Epidermal melanocyte (primary cell): Measurements from ENCODE around the gene CIBAR2.

Source experiments
- DNase-seq: peaks from one replicate; pipeline ENCODE4 v3.0.0; 2011; ENCODE audit warnings: low spot score; ENCODE audit not compliant: insufficient read length

Gene CIBAR2

GRCh38 chr16:85103114-85104079 lies 8.9 kb downstream of the CIBAR2 start:
- no peak for DNase-seq

- DNase-seq, result no peak
Measured at GRCh38 chr16:85101956-85102630, 10.2 kb downstream of the CIBAR2 start.

DNA sequence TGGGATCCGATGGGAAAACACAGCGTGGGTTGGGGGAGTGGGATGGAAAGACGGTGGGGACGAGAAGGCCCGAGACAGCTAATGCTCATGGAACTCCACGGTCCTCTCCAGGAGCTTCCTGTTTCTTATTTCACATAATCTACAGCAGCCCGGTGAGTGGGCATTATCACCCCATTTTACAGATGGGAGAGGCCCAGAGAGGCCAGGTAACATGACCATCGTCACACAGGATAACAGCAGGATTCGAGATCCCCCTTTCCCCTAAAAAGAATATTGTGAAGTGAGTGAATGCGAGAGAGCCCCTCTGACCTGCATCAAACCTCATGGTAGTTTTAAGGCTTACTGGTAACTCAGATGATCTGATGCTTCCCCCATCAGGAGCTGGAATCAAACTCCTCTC lies 12.0 kb downstream of the CIBAR2 start:
- DNase-seq, result no peak

- DNase-seq, result no peak
Measured at GRCh38 chr16:85098565-85098964, 13.7 kb downstream of the CIBAR2 start.

DNA sequence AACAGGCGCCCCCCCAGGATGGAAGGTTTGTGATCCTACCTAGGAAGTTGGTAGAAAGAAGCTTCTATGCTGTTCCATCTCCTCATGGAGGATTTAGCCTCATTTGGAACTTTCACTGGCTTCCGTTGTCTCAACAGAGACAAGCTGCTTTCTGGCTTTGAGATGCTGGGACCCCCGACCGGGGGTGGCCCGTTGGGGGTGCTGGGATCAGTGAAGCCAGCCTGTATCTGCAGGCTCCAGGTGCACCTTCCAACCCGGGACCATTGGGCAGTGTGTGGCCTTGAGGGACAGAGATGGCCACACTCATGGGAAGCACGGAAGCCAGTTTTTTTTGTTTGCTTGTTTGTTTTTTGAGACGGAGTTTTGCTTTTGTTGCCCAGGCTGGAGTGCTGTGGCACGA lies 15.4 kb downstream of the CIBAR2 start:
- DNase-seq, result no peak

DNA sequence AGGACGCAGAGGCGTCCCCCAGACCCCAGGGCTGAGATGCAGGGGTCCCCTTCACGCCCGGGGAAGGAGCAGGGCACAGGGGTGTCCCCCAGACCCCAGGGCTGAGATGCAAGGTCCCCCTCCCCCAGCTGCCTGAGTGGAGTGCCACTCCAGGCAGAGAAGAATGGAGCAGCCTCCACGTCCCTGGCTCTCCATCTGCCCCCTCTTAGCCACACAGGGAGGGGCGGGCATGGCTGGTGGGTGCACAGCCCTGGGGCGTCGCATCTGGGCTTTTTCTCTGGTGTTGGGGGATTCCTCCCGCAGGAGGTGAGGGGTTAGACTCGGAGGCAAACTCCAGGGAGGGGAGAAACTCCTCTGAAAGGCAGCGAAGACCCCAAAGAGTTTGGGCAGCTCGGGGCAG lies 17.5 kb downstream of the CIBAR2 start:
- no peak for DNase-seq

DNA sequence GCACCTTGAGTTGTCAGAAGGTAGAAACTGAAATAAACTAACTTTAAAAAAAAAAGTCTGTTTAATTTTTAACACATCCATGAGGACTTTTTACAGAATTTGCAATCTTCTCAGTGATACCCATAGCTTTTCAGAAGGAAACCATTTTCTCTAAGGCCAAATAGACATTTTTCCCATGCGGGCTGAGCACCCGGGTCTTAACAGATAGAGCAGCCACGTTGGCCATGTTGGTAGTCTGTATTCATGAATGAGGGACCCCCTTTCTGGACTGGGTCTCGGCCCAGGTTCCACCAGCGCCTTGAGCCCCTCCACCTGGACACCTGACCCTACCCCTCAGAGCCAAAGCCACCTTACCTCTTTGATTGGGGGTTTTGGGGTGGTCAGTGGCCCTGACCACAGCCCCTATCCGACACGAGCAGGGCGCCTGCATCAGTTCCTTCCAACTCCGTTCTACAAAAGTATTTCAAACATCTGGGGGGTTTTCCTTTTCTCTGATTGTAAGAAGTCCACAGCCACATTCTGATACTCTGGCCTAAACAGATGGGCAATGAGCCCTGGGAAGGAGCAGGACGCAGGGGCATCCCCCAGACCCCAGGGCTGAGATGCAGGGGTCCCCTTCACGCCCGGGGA lies 18.0 kb downstream of the CIBAR2 start:
- DNase-seq, result no peak

GRCh38 chr16:85093705-85094104 lies 18.6 kb downstream of the CIBAR2 start:
- DNase-seq, result no peak

- DNase-seq, result no peak
Measured at GRCh38 chr16:85092851-85093250, 19.4 kb downstream of the CIBAR2 start.

DNA sequence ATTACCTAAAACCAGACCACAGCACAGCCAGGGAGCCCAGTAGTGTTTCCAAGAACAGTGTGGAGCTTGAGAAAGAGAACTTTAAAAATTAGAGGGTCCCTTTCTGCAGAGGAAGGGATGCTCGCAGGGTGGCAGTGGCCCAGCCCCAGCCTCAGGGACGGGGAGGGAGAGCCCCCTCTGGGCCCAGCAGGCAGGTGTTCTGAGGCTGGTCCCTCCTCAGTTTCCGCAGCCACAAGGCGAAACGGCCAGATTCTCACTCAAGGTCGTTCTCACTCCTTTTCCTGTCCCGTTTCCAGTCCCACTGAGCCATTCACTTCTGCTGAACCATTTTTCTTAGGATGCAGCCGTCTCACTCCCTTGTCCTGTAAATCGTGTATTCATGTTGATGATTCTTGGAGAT lies 20.0 kb downstream of the CIBAR2 start:
- no peak for DNase-seq

DNA sequence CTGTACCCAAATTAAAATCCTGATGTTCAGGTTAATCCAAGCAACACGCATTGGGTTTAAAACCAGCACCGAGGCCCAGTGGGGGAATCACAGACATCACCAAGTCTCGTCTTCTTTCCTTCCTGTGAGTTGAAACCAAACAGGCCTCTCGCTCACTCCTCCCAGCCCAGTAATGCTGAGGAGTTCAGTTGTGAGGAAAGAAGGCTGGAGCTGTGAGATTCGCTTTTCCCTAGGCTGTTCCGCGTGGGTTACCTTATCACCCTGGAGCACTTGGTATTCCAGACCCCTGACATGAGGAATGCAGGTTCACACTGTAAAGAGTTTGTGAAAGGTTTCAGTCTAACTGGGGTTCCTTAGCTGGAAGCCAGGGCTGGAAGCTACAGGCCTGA lies 20.8 kb downstream of the CIBAR2 start:
- no peak for DNase-seq

GRCh38 chr16:85090873-85091521 lies 21.3 kb downstream of the CIBAR2 start:
- DNase-seq, result no peak

DNA sequence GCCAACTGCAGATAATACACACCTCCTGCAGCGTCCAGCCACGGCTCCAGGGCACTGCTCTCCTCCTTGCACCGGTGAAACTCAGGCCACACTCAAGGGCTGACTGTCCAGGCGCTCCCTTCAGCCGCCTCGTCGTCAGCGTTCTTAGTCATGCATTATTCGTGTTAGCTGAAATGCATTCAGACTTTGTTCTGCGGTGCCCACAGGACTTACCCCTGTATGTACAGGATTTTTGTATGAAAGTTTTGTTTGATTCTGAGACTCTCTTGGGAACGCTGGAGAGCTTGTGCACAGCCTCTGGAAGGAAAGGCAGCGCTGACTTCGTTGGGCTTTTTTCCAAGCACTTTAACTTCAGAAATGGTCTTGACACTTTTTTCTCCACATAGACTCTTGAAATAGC lies 22.1 kb downstream of the CIBAR2 start:
- DNase-seq, result no peak

- DNase-seq, result no peak
Measured at GRCh38 chr16:85089525-85089924, 22.7 kb downstream of the CIBAR2 start.

DNA sequence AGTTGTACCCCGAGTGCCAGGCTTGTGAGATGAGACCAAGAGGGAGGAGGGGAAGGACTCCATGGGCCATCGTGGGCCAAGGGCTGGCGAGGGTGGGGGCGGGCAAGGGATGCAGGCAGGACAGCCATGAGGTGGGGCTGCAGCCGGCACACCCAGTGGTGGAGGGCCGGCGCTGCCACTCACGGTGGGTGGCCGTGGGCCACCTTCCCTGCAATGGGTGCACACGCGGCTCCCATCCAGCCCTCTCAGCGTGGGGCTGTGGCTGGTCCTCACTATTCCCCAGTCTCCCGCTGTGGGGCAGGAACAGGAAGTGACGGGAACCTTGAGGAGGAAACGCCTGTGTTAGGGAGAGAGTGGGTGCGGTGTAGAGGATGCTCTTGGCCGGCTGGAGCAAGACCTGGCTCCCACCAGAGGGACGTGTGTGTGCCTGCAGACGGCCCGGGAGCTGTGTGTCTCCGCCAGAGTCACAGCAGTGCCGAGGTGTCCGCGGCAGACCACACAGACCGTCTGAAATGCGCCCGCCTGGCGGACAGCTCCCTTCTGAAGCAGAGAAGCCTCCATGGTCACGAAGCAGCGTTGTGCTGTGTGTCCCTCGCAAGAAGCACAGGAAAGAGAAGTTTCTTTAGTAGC lies 23.6 kb downstream of the CIBAR2 start:
- DNase-seq, result no peak

DNA sequence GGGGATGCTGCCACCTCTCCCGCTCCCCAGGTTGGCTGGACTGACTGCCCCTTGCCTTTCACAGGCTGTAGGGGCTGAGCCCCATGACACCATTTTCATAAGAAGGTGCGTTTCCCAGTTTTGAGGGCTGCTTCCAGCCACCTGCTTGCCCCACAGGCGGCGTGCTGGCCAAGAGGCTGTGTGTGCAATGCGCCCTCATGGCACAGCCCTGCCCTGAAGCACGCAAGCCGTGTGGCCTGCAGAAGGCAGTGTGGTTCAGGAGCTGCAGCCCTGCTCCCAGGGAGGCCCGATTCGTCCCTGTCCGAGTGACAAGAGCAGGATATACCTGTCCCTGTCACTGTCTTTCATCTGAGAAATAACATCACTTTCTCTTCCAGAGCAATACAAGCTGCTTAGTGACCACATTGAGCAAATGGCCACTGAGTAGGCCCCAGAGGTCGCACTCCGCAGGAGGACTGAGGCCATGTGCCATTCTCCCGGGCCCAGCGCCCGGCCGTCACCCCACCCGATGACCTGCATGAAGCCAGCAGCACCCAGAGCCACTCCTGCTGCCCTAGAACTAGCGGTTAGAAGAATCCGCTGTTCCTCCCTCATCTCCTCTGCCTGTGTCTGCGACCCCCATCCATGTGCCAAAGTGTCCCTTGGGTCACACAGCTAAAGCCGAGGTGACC lies 24.2 kb downstream of the CIBAR2 start:
- no peak for DNase-seq

DNA sequence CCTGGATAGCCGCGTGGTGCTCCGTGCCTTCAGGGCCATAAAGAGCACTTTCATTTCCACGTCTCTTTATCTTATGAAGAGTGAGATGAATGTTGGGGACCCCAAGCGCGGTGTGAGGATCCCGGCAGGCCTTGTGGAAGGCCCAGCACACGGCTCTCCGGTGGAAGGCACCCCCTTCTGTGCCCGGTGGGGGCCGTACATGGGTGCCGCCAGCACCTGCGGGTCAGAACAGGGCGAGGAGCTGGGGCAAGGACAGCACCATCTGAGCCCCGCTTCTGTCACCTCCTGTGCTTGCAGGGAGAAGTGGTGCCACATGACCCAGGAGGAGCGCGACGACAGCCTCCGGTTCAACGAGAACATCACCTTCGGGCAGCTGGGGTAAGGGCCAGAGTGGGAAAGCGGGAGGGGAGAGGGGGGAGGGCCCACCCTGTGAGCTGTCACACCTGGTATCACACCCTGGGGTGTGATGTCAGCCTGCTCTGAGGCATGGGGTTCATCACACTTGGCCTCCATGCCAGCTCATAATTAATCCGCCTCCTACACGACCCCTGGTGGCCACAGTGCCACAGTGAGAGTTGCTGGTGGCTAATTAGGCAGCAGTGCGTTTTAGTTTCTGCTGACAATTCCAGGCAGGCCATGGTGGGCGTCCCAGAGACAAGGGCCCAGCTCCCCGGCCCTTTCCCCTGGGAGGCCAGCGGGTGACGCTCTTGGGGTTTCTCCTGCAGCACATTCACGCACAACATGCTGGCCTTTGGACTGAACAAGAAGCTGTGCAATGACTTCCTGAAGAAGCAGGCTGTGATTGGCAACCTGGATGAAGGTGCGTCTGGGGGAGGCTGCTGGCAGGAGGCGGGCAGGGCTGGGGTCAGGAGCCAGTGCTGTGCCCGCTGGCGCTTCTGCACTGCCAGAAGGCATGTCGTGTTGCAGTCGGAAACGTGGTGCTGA lies 25.7 kb downstream of the CIBAR2 start:
- peak; percentile 85 for DNase-seq

DNA sequence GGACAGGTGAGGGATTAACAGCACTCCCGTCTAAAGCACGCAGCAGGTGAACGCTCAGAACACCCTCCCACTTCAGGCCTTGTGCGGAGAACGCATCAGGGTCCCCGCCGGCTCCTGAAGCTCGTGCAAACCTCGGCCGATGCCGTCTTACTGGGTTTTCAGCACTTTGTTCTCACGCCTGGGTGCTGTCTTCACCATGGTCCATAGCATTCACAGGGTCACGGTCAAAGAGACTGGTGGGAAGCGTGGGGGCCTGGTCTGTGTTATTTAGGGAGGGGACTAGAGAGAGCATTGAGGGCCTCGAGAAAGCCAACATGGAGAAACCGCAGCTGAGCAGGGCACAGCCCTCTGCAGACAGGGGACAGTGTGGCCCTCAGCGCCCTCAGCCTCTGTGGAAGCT lies 26.6 kb downstream of the CIBAR2 start:
- no peak for DNase-seq

DNA sequence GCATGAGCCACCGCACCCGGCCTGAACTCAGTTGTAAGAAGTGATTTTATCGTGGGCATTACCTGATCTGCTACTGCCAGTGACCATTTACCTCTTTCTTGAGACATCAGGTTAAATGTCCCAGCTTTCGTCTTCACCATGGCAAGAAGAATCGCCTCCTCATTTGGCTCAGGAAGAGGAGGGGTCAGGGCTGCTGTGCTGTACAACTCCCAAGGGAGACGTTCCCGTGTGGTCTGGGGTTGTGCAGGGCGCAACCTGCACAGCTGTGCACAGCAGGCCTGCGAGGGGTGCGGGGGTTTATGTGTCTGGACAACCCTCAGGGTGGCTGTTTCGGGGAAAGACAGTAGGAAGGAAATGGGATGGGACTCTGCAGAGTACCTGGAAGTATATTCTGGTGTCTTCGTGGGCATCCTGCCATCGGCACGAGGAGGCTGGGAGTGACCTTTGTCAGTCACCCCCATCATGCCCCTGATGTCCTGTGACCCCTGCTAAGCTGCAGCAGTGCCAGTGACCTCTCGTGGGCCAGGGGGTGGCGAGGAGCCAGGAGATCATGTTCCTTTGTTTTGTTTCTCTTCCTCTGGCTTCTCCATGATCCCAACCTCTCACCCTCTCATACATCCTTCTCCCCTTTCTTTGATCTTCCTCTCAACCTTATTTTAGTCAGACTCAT lies 27.3 kb downstream of the CIBAR2 start:
- no peak for DNase-seq
